Panc1 (cell line): ENCODE results near the gene ZCCHC3. TPM values are rescaled to one million over a fixed set of nuclear protein-coding genes. Genes with fewer than 3 reads are reported as not detected.

Experiments used
- ATAC-seq: fragments of 200-7000 bp; cut with Tn5 transposase; 2 replicates; pipeline ENCODE4 v1.9.1; 2020; ENCODE audit warnings: mild to moderate bottlenecking, moderate library complexity
- BruUV-seq: library from RNA; stranded (reverse); fragments of 400-500 nt; replicated peaks from 2 replicates; lab custom pipeline; 2021; lab: Mats Ljungman, UMichigan
- CTCF ChIA-PET: fragments of 300-600 bp; sonication (Branson Sonifier 250); formaldehyde crosslinking; loops from one replicate; lab custom pipeline; 2022; ENCODE audit warnings: antibody characterized with exemption; lab: Charles Lee
- POLR2A ChIA-PET: fragments of 300-600 bp; sonication (Branson Sonifier 250); formaldehyde crosslinking; loops from one replicate; lab custom pipeline; 2022; ENCODE audit warnings: antibody characterized with exemption; lab: Charles Lee
- DNase-seq: peaks from one replicate; pipeline ENCODE4 v3.0.0-alpha.2; 2010; ENCODE audit warnings: low read depth, low spot score
- H3K27ac ChIP-seq: 2 replicates; pipeline ENCODE4 v1.5.1; 2011; ENCODE audit warnings: mild to moderate bottlenecking, low read length, inconsistent platforms
- H3K27me3 ChIP-seq: fragments of 200-500 bp; sonication (Bioruptor generic); 2 replicates; pipeline ENCODE4 v1.6.0; 2014; ENCODE audit warnings: low read length, inconsistent platforms; ENCODE audit not compliant: control insufficient read depth, insufficient read depth
- H3K36me3 ChIP-seq: fragments of 200-500 bp; sonication (Bioruptor generic); 2 replicates; pipeline ENCODE4 v1.5.1; 2014; ENCODE audit warnings: inconsistent platforms, mild to moderate bottlenecking, low read length, moderate library complexity; ENCODE audit not compliant: control insufficient read depth, insufficient read depth
- H3K4me1 ChIP-seq: 2 replicates; pipeline ENCODE4 v1.5.1; 2011; ENCODE audit warnings: inconsistent platforms, mild to moderate bottlenecking, low read length, moderate library complexity; ENCODE audit not compliant: control insufficient read depth, insufficient read depth
- H3K4me3 ChIP-seq, 2 experiments: 2 replicates each; pipeline ENCODE4 v1.5.1; 2011 to 2012; ENCODE audit warnings: low read depth in 2 of 2, low read length in 2 of 2, mild to moderate bottlenecking in 2 of 2, inconsistent platforms in 1 of 2, moderate library complexity in 1 of 2
- H3K9me3 ChIP-seq: fragments of 200-500 bp; sonication (Bioruptor generic); 2 replicates; pipeline ENCODE4 v1.5.1; 2014; ENCODE audit warnings: low read depth, mild to moderate bottlenecking, inconsistent platforms, low read length, moderate library complexity; ENCODE audit not compliant: control insufficient read depth, insufficient read depth
- CTCF ChIP-seq: fragments of 450-650 bp; IDR thresholded peaks from 2 replicates; pipeline ENCODE4 v1.5.1; 2017; ENCODE audit warnings: mild to moderate bottlenecking
- POLR2AphosphoS5 ChIP-seq: IDR thresholded peaks from 2 replicates; pipeline ENCODE4 v1.6.1; 2012; ENCODE audit warnings: mild to moderate bottlenecking, low read depth, low read length, moderate library complexity
- REST ChIP-seq, 2 experiments: IDR thresholded peaks; 2 replicates each; pipeline ENCODE4 v1.6.1; 2011 to 2012; ENCODE audit warnings: low read depth in 2 of 2, control low read depth in 1 of 2, low read length in 1 of 2, mild to moderate bottlenecking in 1 of 2, moderate library complexity in 1 of 2; ENCODE audit not compliant: insufficient read depth in 1 of 2
- SIN3A ChIP-seq: IDR thresholded peaks from 2 replicates; pipeline ENCODE4 v1.6.1; 2012; ENCODE audit warnings: low read depth, mild to moderate bottlenecking, low read length, moderate library complexity, borderline replicate concordance; ENCODE audit not compliant: insufficient read depth
- TCF7L2 ChIP-seq: IDR thresholded peaks from 2 replicates; pipeline ENCODE4 v1.6.1; 2011; ENCODE audit warnings: mild to moderate bottlenecking, low read depth, low read length, inconsistent platforms
- in situ Hi-C: cut with HindIII; loops from 2 replicates; pipeline ENCODE4 v1.10.0; 2016; ENCODE audit warnings: low sequenced_read_pairs, low pct_unique_long_range_greater_than_20kb
- intact Hi-C: fragments of 100-400 bp; cut with micrococcal nuclease; formaldehyde crosslinking; loops from one replicate; pipeline ENCODE4 v1.10.0; 2022; ENCODE audit not compliant: unreplicated experiment
- total RNA-seq: library from RNA; stranded (reverse); gene quantifications from one replicate; pipeline ENCODE4 v1.2.1, GENCODE V29; 2021; ENCODE audit not compliant: unreplicated experiment

ZCCHC3 gene
- total RNA-seq, 1 experiment from 2014 or later: 18.9 TPM

GRCh38 chr20:272718-273117 lies 24.7 kb upstream of the ZCCHC3 start:
- H3K36me3 ChIP-seq: no peaks in the 10 kb centered on the region
- no peaks in the 10 kb centered on the region for H3K27me3 ChIP-seq
- POLR2A ChIA-PET: no interaction called here
- H3K4me3 ChIP-seq: no peak overlapping the region
- CTCF ChIA-PET: no interaction called here
- DNase-seq: no peak
- H3K27ac ChIP-seq: no peak overlapping the region
- no peak for ATAC-seq
- no peaks in the 10 kb centered on the region for H3K4me1 ChIP-seq
- H3K9me3 ChIP-seq: no peaks in the 10 kb centered on the region
- no TSS peak for BruUV-seq
- TF ChIP-seq REST (IDR thresholded peaks at IDR 0.05; ENCODE audit: insufficient read depth in 1 of 2, low read depth in 2 of 2, low read length in 1 of 2): no peak
- no peak for TF ChIP-seq CTCF
- TF ChIP-seq TCF7L2: no peak
- TF ChIP-seq POLR2AphosphoS5: no peak
- no peak for TF ChIP-seq SIN3A
- in situ Hi-C loops (no loop called here), intact Hi-C loops (no loop called here)

GRCh38 chr20:273884-274283 lies 23.5 kb upstream of the ZCCHC3 start:
- intact Hi-C loops: no loop called here
- H3K4me3 ChIP-seq: no peak overlapping the region
- BruUV-seq: no TSS peak
- H3K27ac ChIP-seq: no peak overlapping the region
- H3K9me3 ChIP-seq: no peaks in the 10 kb centered on the region
- POLR2A ChIA-PET: interaction anchor here (0.5 kb wide), 1 partner anchor 30 kb away, joined by 3 read pairs; no protein-coding TSS in a partner anchor
- no peaks in the 10 kb centered on the region for H3K27me3 ChIP-seq
- in situ Hi-C loops: no loop called here
- no peaks in the 10 kb centered on the region for H3K4me1 ChIP-seq
- no peak for ATAC-seq
- no peak for DNase-seq
- no peaks in the 10 kb centered on the region for H3K36me3 ChIP-seq
- CTCF ChIA-PET: no interaction called here
- TF ChIP-seq SIN3A (no peak), POLR2AphosphoS5 (no peak), TCF7L2 (no peak), CTCF (no peak), REST (IDR thresholded peaks at IDR 0.05; ENCODE audit: insufficient read depth in 1 of 2, low read depth in 2 of 2, low read length in 1 of 2) (no peak)
